ENCODE results near the gene CCDC192.

Gene CCDC192

GRCh38 chr5:127887282-127887681 is 184.1 kb downstream of the CCDC192 start:
- Histone ChIP-seq H3K9me3 (no peaks in the 10 kb centered on the region), H3K27me3 (no peaks in the 10 kb centered on the region; the same call in 1 of the 2 replicates), H3K4me3 (ENCODE audit: low read depth, low read length) (no peak overlapping the region), H3K4me1 (no peaks in the 10 kb centered on the region), H3K36me3 (no peaks in the 10 kb centered on the region)
- no peak for DNase-seq
- no peak for TF ChIP-seq CTCF (IDR thresholded peaks at IDR 0.05; ENCODE audit: low read depth, low read length)

- no peak for DNase-seq
- no peak for TF ChIP-seq CTCF (IDR thresholded peaks at IDR 0.05; ENCODE audit: low read depth, low read length)
- Histone ChIP-seq H3K4me3 (ENCODE audit: low read depth, low read length) (no peak overlapping the region), H3K9me3 (no peaks in the 10 kb centered on the region), H3K27me3 (peaks cover 4% of the 10 kb centered on the region; the same call in 1 of the 2 replicates), H3K4me1 (no peaks in the 10 kb centered on the region), H3K36me3 (no peaks in the 10 kb centered on the region)
These were observed 188.8 kb downstream of the CCDC192 start for GRCh38 chr5:127891942-127892341.

GRCh38 chr5:127892467-127893207 is 189.4 kb downstream of the CCDC192 start:
- Histone ChIP-seq H3K27me3 (peaks cover 4% of the 10 kb centered on the region; the same call in 1 of the 2 replicates), H3K4me3 (ENCODE audit: low read depth, low read length) (no peak overlapping the region), H3K4me1 (no peaks in the 10 kb centered on the region), H3K9me3 (no peaks in the 10 kb centered on the region), H3K36me3 (no peaks in the 10 kb centered on the region)
- TF ChIP-seq CTCF (IDR thresholded peaks at IDR 0.05; ENCODE audit: low read depth, low read length) = no peak
- no peak for DNase-seq

- TF ChIP-seq CTCF (IDR thresholded peaks at IDR 0.05; ENCODE audit: low read depth, low read length) = no peak
These were observed 190.0 kb downstream of the CCDC192 start for GRCh38 chr5:127893232-127893631.

GRCh38 chr5:127894461-127894860 is 191.3 kb downstream of the CCDC192 start:
- no peak for TF ChIP-seq CTCF (IDR thresholded peaks at IDR 0.05; ENCODE audit: low read depth, low read length)
- no peak for DNase-seq

More at GRCh38 chr5:127893232-127893631, 190.0 kb downstream of the CCDC192 start:
- DNase-seq = no peak
- H3K27me3 ChIP-seq = peaks cover 4% of the 10 kb centered on the region; the same call in 1 of the 2 replicates
- no peaks in the 10 kb centered on the region for H3K4me1 ChIP-seq
- H3K9me3 ChIP-seq = no peaks in the 10 kb centered on the region
- H3K4me3 ChIP-seq (ENCODE audit: low read depth, low read length) = no peak overlapping the region
- no peaks in the 10 kb centered on the region for H3K36me3 ChIP-seq

GRCh38 chr5:127898551-127899213 is 195.5 kb downstream of the CCDC192 start:
- Histone ChIP-seq H3K9me3 (no peaks in the 10 kb centered on the region), H3K27me3 (no peaks in the 10 kb centered on the region), H3K4me1 (no peaks in the 10 kb centered on the region), H3K4me3 (ENCODE audit: low read depth, low read length) (no peak overlapping the region), H3K36me3 (no peaks in the 10 kb centered on the region)
- no peak for DNase-seq
- no peak for TF ChIP-seq CTCF (IDR thresholded peaks at IDR 0.05; ENCODE audit: low read depth, low read length)

More at GRCh38 chr5:127894461-127894860, 191.3 kb downstream of the CCDC192 start:
- peaks cover 4% of the 10 kb centered on the region; the same call in 1 of the 2 replicates for H3K27me3 ChIP-seq
- H3K9me3 ChIP-seq = no peaks in the 10 kb centered on the region
- H3K36me3 ChIP-seq = no peaks in the 10 kb centered on the region
- H3K4me1 ChIP-seq = no peaks in the 10 kb centered on the region
- no peak overlapping the region for H3K4me3 ChIP-seq (ENCODE audit: low read depth, low read length)

All from BE2C (cell line).